ENCODE measurements around the gene LPXN.

The LPXN gene

DNA sequence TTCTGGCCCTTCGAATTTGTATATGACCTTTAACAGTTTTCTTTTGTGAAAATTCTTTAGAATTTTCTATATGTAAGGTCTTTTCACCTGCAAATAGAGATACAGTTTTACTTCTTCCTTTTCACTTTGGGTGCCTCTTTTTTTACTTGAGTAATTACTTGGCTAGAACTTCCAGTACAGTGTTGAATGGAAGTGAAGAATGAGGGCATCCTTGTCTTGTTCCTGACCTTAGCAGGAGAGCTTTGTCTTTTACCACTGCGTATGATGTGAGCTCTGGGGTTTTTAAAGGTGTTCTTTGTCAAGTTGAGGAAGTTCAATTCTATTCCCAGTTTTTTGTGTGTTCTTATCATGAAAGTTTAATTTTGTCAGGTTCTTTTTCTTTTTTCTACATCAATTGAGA is 24.9 kb upstream of the LPXN start:
- no peak for FAIRE-seq
- TF ChIP-seq POLR2AphosphoS5 (IDR thresholded peaks at IDR 0.05; ENCODE audit: low read depth, low read length) = no peak
- TF ChIP-seq TAF1 (IDR thresholded peaks at IDR 0.05; ENCODE audit: borderline replicate concordance, low read depth, low read length) = no peak
- TF ChIP-seq POLR2A (IDR thresholded peaks at IDR 0.05; ENCODE audit: low read depth, low read length) = no peak
- no peak for DNase-seq (ENCODE audit: insufficient read length)

DNA sequence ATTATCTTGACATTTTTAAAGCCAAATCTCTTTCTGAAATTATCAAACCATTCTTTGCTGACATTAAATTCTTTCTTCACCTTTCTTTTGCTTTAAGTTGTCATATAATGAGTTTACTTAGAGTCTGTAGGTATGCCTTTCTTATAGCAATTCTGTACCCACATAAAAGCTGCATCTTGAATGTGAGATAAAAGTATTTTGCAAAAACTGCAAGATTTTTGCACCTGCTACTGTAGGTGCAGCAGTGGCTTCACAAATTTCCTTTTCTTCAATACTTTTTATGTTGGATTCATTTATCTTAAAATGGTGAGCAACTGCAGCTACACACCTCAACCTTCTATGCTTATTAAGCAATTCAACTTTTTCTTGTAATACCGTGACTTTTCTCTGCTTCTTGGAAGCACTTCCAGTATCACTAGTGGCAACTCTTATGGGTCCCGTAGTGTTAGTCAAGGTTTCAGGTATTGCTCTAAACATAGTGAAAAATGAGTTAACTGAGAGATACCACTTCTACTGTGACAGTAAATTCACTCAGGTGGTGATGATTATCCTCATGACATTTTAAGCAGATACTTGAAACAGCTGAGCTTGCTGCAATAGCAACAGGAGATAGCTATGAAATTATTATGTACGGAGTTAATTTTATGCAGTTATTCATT is 22.0 kb upstream of the LPXN start:
- TF ChIP-seq POLR2A (IDR thresholded peaks at IDR 0.05; ENCODE audit: low read depth, low read length) = no peak
- TF ChIP-seq POLR2AphosphoS5 (IDR thresholded peaks at IDR 0.05; ENCODE audit: low read depth, low read length) = no peak
- TF ChIP-seq TAF1 (IDR thresholded peaks at IDR 0.05; ENCODE audit: borderline replicate concordance, low read depth, low read length) = no peak
- FAIRE-seq (no peak), DNase-seq (ENCODE audit: insufficient read length) (no peak)

DNA sequence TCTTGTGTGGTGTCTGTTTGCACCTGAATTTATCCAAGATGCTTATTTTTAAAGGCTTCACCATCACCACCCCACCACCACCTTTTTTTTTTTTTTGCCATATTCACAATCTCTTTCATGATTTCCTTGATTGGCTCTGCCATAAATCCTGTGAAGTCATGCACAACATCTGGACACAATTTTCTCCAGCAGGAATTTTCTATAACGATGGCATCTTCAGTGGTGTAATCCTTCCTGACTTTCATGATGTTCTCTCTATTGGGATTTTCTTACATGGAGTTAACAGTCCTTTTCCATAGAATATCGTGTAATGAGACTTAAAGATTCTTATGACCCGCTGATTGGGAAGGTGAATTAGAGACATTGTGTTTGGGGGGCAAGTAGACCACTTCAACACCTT is 21.0 kb upstream of the LPXN start:
- FAIRE-seq = no peak
- no peak for TF ChIP-seq POLR2AphosphoS5 (IDR thresholded peaks at IDR 0.05; ENCODE audit: low read depth, low read length)
- no peak for DNase-seq (ENCODE audit: insufficient read length)

- no peak for TF ChIP-seq TAF1 (IDR thresholded peaks at IDR 0.05; ENCODE audit: borderline replicate concordance, low read depth, low read length)
- TF ChIP-seq POLR2AphosphoS5 (IDR thresholded peaks at IDR 0.05; ENCODE audit: low read depth, low read length) = no peak
- no peak for TF ChIP-seq POLR2A (IDR thresholded peaks at IDR 0.05; ENCODE audit: low read depth, low read length)
- no peak for DNase-seq (ENCODE audit: insufficient read length)
- no peak for FAIRE-seq
Observed at GRCh38 chr11:58594826-58595225, 19.2 kb upstream of the LPXN start.

DNA sequence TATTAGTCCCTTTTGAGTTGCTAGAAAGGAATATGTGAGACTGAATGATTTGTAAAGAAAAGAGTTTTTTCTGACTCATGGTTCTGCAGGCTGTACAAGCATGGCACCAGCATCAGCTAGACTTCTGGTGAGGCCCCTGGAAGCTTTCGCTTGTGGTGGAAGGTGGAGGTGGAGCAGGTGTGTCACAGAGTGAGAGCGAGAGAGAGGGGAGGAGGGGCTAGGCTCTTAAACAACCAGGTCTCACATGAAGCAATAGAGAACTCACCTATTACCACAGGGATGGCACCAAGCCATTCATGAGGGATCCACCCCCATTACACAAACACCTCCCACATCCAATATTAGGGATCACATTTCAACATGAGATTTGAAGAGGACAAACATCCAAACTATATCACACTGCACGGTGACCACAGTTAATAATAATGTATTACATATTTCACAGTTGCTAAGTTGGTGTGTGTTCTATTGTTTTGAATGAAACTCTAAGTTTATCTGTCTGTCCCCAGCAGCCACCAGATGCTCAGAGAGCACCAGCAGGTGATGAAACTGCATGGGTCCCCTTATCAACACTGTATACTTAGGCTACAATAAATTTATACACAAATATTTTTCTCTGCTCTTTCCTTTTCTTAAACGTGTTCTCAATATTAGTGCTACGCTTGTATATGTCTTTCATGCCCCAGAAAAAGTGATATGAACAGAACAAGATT is 17.3 kb upstream of the LPXN start:
- peak; percentile 62 for FAIRE-seq
- no peak for DNase-seq (ENCODE audit: insufficient read length)
- TF ChIP-seq POLR2AphosphoS5 (IDR thresholded peaks at IDR 0.05; ENCODE audit: low read depth, low read length) (no peak), POLR2A (IDR thresholded peaks at IDR 0.05; ENCODE audit: low read depth, low read length) (no peak), TAF1 (IDR thresholded peaks at IDR 0.05; ENCODE audit: borderline replicate concordance, low read depth, low read length) (no peak)

DNA sequence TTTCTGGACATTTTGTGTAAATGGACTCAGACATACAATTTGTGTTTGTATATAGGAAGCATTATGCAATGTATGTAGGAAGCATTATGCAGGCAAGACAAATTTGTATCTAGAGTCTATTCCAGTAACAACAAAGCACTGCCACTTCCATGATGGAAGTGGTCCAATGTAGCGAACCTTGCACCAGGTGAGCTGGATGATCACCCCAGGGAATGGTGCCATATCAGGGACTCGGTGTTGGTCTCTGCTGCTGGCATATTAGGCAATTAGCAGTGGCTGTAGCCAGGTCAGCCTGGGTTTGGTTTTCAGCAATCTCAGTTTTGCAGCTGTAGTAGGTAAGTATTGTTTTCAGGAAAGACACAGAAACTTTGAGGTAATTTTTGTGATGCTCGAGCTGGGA is 16.0 kb upstream of the LPXN start:
- DNase-seq (ENCODE audit: insufficient read length) (no peak), FAIRE-seq (no peak)
- TF ChIP-seq POLR2AphosphoS5 (IDR thresholded peaks at IDR 0.05; ENCODE audit: low read depth, low read length) (0 out of 2 replicates have a peak, but pooled peaks have one; percentile 26), POLR2A (IDR thresholded peaks at IDR 0.05; ENCODE audit: low read depth, low read length) (no peak), TAF1 (IDR thresholded peaks at IDR 0.05; ENCODE audit: borderline replicate concordance, low read depth, low read length) (no peak)

DNA sequence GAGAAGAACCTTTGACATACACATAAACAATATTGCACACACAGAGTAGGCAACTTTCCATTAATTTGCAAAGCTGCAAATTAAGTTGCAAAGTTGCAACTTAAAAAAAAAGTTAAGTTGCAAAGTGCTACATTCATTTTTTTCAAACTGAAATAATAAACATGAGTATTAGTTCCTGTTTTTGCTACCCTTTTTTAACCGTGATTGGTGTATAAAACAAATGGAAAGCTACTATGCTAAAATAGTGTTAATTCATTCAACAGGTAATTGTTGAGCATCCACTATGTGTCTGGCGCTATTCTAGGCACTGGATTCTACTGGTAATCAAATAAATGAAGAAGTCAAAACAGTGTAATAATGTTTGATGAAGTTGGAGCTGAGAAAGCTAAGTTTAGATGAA is 11.3 kb upstream of the LPXN start:
- peak; percentile 73 for FAIRE-seq
- DNase-seq (ENCODE audit: insufficient read length) = no peak
- TF ChIP-seq TAF1 (IDR thresholded peaks at IDR 0.05; ENCODE audit: borderline replicate concordance, low read depth, low read length) (no peak), POLR2A (IDR thresholded peaks at IDR 0.05; ENCODE audit: low read depth, low read length) (no peak), POLR2AphosphoS5 (IDR thresholded peaks at IDR 0.05; ENCODE audit: low read depth, low read length) (no peak)

DNA sequence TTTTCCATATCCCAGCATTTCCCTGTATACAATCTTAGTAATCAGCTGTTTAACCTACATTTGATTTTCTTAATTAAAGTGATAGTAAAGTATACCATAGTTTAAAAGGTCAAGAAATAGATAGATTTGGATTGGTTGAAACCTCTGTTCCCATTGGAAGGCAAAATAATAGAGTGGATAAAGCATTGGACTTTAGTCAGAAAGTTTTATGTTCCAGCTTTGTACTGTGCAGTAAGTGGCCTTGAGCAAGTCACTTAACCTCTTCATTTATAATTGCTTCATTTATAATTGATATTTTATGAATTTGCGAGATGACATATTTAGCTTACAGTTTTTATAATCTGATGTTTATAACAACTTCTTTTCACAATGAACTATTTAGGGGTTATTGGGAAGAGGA is 6.8 kb upstream of the LPXN start:
- FAIRE-seq (no peak), DNase-seq (ENCODE audit: insufficient read length) (no peak)
- TF ChIP-seq POLR2AphosphoS5 (IDR thresholded peaks at IDR 0.05; ENCODE audit: low read depth, low read length) = no peak
- TF ChIP-seq POLR2A (IDR thresholded peaks at IDR 0.05; ENCODE audit: low read depth, low read length) = no peak
- no peak for TF ChIP-seq TAF1 (IDR thresholded peaks at IDR 0.05; ENCODE audit: borderline replicate concordance, low read depth, low read length)

DNA sequence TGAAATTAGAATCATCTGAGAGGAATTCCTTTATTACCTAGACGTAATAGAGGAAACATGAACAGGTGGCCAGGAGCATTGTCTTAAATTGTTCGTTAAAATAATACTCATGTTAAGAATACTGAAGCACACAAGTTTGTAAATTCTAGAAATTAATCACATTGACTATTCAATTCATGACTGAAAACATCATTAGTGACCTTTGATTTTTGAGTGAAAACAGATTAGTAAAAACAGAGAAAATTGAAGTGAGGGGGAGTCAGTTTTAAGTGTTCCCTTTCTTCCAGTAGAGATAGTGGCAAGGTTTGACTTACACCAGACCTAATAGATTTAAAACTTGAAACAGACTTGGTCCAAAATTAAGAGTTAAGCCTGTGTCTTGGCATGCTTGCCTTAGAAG is 4.7 kb upstream of the LPXN start:
- TF ChIP-seq POLR2A (IDR thresholded peaks at IDR 0.05; ENCODE audit: low read depth, low read length) (no peak), TAF1 (IDR thresholded peaks at IDR 0.05; ENCODE audit: borderline replicate concordance, low read depth, low read length) (no peak), POLR2AphosphoS5 (IDR thresholded peaks at IDR 0.05; ENCODE audit: low read depth, low read length) (no peak)
- FAIRE-seq (no peak), DNase-seq (ENCODE audit: insufficient read length) (no peak)

- FAIRE-seq = peak; percentile 100
Observed at GRCh38 chr11:58579192-58580129, 3.8 kb upstream of the LPXN start.

GRCh38 chr11:58578635-58579191 is 3.1 kb upstream of the LPXN start, which contains the start of gene ZFP91:
Gene ZFP91 (plus strand): TSS chr11:58579063. CDS start chr11:58579282, 219 bp downstream.
- DNase-seq (ENCODE audit: insufficient read length) (peak; percentile 68), FAIRE-seq (no peak)
- TF ChIP-seq POLR2AphosphoS5 (IDR thresholded peaks at IDR 0.05; ENCODE audit: low read depth, low read length) (peak; percentile 73; the same call in 1 of the 2 replicates), POLR2A (IDR thresholded peaks at IDR 0.05; ENCODE audit: low read depth, low read length) (peak; percentile 68), TAF1 (IDR thresholded peaks at IDR 0.05; ENCODE audit: borderline replicate concordance, low read depth, low read length) (peak; percentile 76)

More at GRCh38 chr11:58579192-58580129, 3.8 kb upstream of the LPXN start:
- no peak for DNase-seq (ENCODE audit: insufficient read length)
- TF ChIP-seq POLR2AphosphoS5 (IDR thresholded peaks at IDR 0.05; ENCODE audit: low read depth, low read length) = peak; percentile 99
- peak; percentile 92 for TF ChIP-seq TAF1 (IDR thresholded peaks at IDR 0.05; ENCODE audit: borderline replicate concordance, low read depth, low read length)
- TF ChIP-seq POLR2A (IDR thresholded peaks at IDR 0.05; ENCODE audit: low read depth, low read length) = peak; percentile 98
